ENCODE measurements around the gene TPD52L2. TPM values are rescaled to one million over a fixed set of nuclear protein-coding genes. Genes with fewer than 3 reads are reported as not detected.

TPD52L2 gene
- 100 to 1,000 TPM in 2 of 4 donors, 10 to 100 TPM in 2; 85.9 to 101 (median 94.7) TPM for total RNA-seq

GRCh38 chr20:63864978-63865640 is at the start of gene TPD52L2:
Gene TPD52L2 (plus strand): TSS chr20:63865270. CDS start chr20:63865366, 96 bp downstream.
- WGBS, 2 donors = 0 to 1% methylated on average over 37 to 39 of the region's 68 CpGs
- H3K4me3 ChIP-seq (ENCODE audit: low read depth, poor library complexity, severe bottlenecking) = peak within 1 kb of the TSS; percentile 93
- intact Hi-C loops (cut with DNase I; ENCODE audit: low total_unique reads) = no loop called here
- no peak for TF ChIP-seq CTCF (IDR thresholded peaks at IDR 0.05)
- peak in 1 of 2 donors; percentile 35 for TF ChIP-seq POLR2A (IDR thresholded peaks at IDR 0.05)
- peak; percentile 99 to 100 for DNase-seq (ENCODE audit: low spot score in 2 of 2)

GRCh38 chr20:63815615-63816253 is 49.3 kb upstream of the TPD52L2 start:
- DNase-seq (ENCODE audit: low spot score in 2 of 2) = no peak
- WGBS, 2 donors = 71 to 89% methylated on average over 14 of the region's 14 CpGs
- H3K4me3 ChIP-seq (ENCODE audit: low read depth, poor library complexity, severe bottlenecking) = no peak overlapping the region
- TF ChIP-seq CTCF (IDR thresholded peaks at IDR 0.05) (no peak), POLR2A (IDR thresholded peaks at IDR 0.05) (no peak)
- intact Hi-C loops (cut with DNase I; ENCODE audit: low total_unique reads) = no loop called here

GRCh38 chr20:63819224-63819921 is 45.7 kb upstream of the TPD52L2 start:
- intact Hi-C loops (cut with DNase I; ENCODE audit: low total_unique reads) = no loop called here
- DNase-seq (ENCODE audit: low spot score in 2 of 2) = no peak
- no peak overlapping the region for H3K4me3 ChIP-seq (ENCODE audit: low read depth, poor library complexity, severe bottlenecking)
- WGBS, 2 donors = 47 to 51% methylated on average over 24 of the region's 24 CpGs
- TF ChIP-seq POLR2A (IDR thresholded peaks at IDR 0.05) (no peak), CTCF (IDR thresholded peaks at IDR 0.05) (no peak)

GRCh38 chr20:63821811-63822210 is 43.3 kb upstream of the TPD52L2 start:
- 92 to 98% methylated on average over 8 of the region's 8 CpGs for WGBS, 2 donors
- no peak for DNase-seq (ENCODE audit: low spot score in 2 of 2)
- H3K4me3 ChIP-seq (ENCODE audit: low read depth, poor library complexity, severe bottlenecking) = no peak overlapping the region
- TF ChIP-seq POLR2A (IDR thresholded peaks at IDR 0.05) (no peak), CTCF (IDR thresholded peaks at IDR 0.05) (no peak)
- intact Hi-C loops (cut with DNase I; ENCODE audit: low total_unique reads) = no loop called here

- 83 to 86% methylated on average over 15 of the region's 15 CpGs for WGBS, 2 donors
- no peak for DNase-seq (ENCODE audit: low spot score in 2 of 2)
- intact Hi-C loops (cut with DNase I; ENCODE audit: low total_unique reads) = no loop called here
- H3K4me3 ChIP-seq (ENCODE audit: low read depth, poor library complexity, severe bottlenecking) = no peak overlapping the region
- TF ChIP-seq POLR2A (IDR thresholded peaks at IDR 0.05) (no peak), CTCF (IDR thresholded peaks at IDR 0.05) (no peak)
These were observed 42.8 kb upstream of the TPD52L2 start for GRCh38 chr20:63822276-63822696.
